ENCODE measurements around the gene PROKR2. TPM values are rescaled to one million over a fixed set of nuclear protein-coding genes. Genes with fewer than 3 reads are reported as not detected.

Gene PROKR2
- total RNA-seq: not detected in 2 replicates

GRCh38 chr20:5316188-5317158 lies at the start of gene PROKR2:
PROKR2 (minus strand) TSS chr20:5316954; CDS start chr20:5314369, 2,585 bp downstream.

Small RNAs within 50 kb of the gene (small RNA-seq; reads per million reads assigned to genes)
- gene RNA5-8SP7: not detected

Other genes with a start within 250 kb of the PROKR2 start
- gene TMEM230, start 203.9 kb downstream of the PROKR2 start, total RNA-seq: 92.1 and 106 TPM in 2 replicates
- gene PCNA, start 197.0 kb downstream of the PROKR2 start, total RNA-seq: 177 and 181 TPM in 2 replicates
- 18.0 and 21.1 TPM in 2 replicates for gene CDS2, start 189.9 kb downstream of the PROKR2 start, total RNA-seq

All from subcutaneous preadipocyte (primary cell).